ENCODE measurements around the gene SH3BGRL. TPM values are rescaled to one million over a fixed set of nuclear protein-coding genes. Genes with fewer than 3 reads are reported as not detected.
"Not testable (repeated sequence)": the region's sequence is repeated elsewhere in the genome, so short reads cannot be mapped to it uniquely, and the experiment has no call there.

SH3BGRL gene
- total RNA-seq, 6 donors from 2014 or later = 51.4 to 155 (median 127) TPM

GRCh38 chrX:81336455-81337152 lies 134.7 kb downstream of the SH3BGRL start:
- H3K9me3 ChIP-seq = no peaks in the 10 kb centered on the region
- WGBS, 2 donors = 0 to 79% methylated on average over 1 to 4 of the region's 4 CpGs
- TF ChIP-seq POLR2A (IDR thresholded peaks at IDR 0.05) (no peak), EP300 (IDR thresholded peaks at IDR 0.05) (no peak), POLR2AphosphoS5 (IDR thresholded peaks at IDR 0.05) (no peak)
- TF ChIP-seq, protein P1, sequence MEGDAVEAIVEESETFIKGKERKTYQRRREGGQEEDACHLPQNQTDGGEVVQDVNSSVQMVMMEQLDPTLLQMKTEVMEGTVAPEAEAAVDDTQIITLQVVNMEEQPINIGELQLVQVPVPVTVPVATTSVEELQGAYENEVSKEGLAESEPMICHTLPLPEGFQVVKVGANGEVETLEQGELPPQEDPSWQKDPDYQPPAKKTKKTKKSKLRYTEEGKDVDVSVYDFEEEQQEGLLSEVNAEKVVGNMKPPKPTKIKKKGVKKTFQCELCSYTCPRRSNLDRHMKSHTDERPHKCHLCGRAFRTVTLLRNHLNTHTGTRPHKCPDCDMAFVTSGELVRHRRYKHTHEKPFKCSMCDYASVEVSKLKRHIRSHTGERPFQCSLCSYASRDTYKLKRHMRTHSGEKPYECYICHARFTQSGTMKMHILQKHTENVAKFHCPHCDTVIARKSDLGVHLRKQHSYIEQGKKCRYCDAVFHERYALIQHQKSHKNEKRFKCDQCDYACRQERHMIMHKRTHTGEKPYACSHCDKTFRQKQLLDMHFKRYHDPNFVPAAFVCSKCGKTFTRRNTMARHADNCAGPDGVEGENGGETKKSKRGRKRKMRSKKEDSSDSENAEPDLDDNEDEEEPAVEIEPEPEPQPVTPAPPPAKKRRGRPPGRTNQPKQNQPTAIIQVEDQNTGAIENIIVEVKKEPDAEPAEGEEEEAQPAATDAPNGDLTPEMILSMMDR (IDR thresholded peaks at IDR 0.05) = no peak

DNA sequence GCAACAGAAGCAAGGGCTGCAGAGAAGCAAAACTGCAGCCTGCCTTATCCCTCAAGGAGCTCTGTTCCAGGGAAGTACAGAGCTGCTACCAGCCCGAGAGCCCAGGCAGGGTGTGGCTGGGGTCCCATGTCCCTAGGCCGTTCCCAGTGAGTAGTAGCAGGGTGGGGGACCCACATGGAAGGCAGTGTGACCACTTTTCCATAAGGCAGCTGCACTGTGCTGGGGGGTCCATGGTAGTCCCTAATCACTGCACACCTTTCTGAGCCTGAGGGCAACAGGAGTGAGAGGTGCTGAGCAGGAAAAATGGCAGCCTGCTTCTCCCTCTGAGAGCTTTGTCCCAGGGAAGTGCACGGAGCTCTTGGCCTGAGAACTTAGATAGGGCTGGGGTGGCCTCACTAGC lies 135.9 kb downstream of the SH3BGRL start:
- DNase-seq = no peak
- WGBS, 2 donors = 87% methylated on average over 3 of the region's 3 CpGs; no CpG with 5 or more reads in 1 of the 2 donors
- H3K4me3 ChIP-seq = no peak overlapping the region
- no peaks in the 10 kb centered on the region for H3K4me1 ChIP-seq
- H3K27me3 ChIP-seq = no peaks in the 10 kb centered on the region
- TF ChIP-seq, protein P1 (IDR thresholded peaks at IDR 0.05) = no peak
- no peak for TF ChIP-seq POLR2AphosphoS5 (IDR thresholded peaks at IDR 0.05)
- TF ChIP-seq POLR2A (IDR thresholded peaks at IDR 0.05) = no peak
- no peak for TF ChIP-seq EP300 (IDR thresholded peaks at IDR 0.05)
- H3K36me3 ChIP-seq = no peaks in the 10 kb centered on the region
- peak in 1 of 2 donors; percentile 53 for ATAC-seq (ENCODE audit: low FRiP score in 2 of 2)
- H3K9me3 ChIP-seq = no peaks in the 10 kb centered on the region
- no peak overlapping the region for H3K27ac ChIP-seq

More at GRCh38 chrX:81336455-81337152, 134.7 kb downstream of the SH3BGRL start:
- no peak for ATAC-seq (ENCODE audit: low FRiP score in 2 of 2)
- Histone ChIP-seq H3K4me3 (no peak overlapping the region), H3K36me3 (no peaks in the 10 kb centered on the region), H3K27me3 (no peaks in the 10 kb centered on the region), H3K27ac (no peak overlapping the region), H3K4me1 (no peaks in the 10 kb centered on the region)
- DNase-seq = no peak

DNA sequence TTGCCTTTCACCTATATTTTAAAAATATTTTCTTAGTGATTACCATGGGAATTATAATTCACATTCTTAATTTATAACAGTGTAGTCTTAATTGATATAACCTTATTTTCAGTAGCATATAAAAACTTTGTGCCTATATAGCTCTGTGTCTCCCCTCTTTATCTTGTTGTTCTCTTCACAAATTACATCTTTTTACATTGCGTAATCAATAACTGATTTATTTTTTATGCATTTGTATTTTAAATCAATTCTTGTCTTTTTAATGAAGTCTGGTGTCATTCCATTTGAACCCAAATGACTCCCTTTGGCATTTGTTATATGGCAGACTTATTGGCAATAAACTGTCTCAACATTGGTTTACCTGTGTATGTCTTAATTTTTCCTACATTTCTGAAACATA lies 137.0 kb downstream of the SH3BGRL start:
- H3K4me1 ChIP-seq = no peaks in the 10 kb centered on the region
- DNase-seq = no peak

DNA sequence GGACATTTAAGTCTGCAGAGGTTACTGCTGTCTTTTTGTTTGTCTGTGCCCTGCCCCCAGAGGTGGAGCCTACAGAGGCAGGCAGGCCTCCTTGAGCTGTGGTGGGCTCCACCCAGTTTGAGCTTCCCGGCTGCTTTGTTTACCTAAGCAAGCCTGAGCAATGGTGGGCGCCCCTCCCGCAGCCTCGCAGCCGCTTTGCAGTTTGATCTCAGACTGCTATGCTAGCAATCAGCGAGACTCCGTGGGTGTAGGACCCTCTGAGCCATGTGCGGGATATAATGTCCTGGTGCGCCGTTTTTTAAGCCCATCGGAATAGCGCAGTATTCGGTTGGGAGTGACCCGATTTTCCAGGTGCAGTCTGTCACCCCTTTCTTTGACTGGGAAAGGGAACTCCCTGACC lies 143.4 kb downstream of the SH3BGRL start:
- H3K9me3 ChIP-seq; H3K27me3 ChIP-seq; H3K27ac ChIP-seq; H3K4me3 ChIP-seq; ATAC-seq (ENCODE audit: low FRiP score in 2 of 2); H3K36me3 ChIP-seq; H3K4me1 ChIP-seq: not testable (repeated sequence)
- DNase-seq = peak in 1 of 2 donors; percentile 13
- WGBS, 2 donors = 90% methylated on average over 14 of the region's 14 CpGs; no CpG with 5 or more reads in 1 of the 2 donors

More for the DNA sequence above, 137.0 kb downstream of the SH3BGRL start:
- TF ChIP-seq EP300 (IDR thresholded peaks at IDR 0.05) (no peak), POLR2A (IDR thresholded peaks at IDR 0.05) (no peak), POLR2AphosphoS5 (IDR thresholded peaks at IDR 0.05) (no peak)
- TF ChIP-seq, protein P1 (IDR thresholded peaks at IDR 0.05) = no peak
- Histone ChIP-seq H3K36me3 (no peaks in the 10 kb centered on the region), H3K27me3 (no peaks in the 10 kb centered on the region), H3K9me3 (no peaks in the 10 kb centered on the region), H3K27ac (no peak overlapping the region), H3K4me3 (no peak overlapping the region)
- ATAC-seq (ENCODE audit: low FRiP score in 2 of 2) = no peak
- 95% methylated on average over 1 of the region's 1 CpG for WGBS, 2 donors

Other genes with a start within 250 kb of the SH3BGRL start
- 1 to 10 TPM in 5 of 6 donors, not detected in 1; 2.2 to 8.9 (median 5.8) TPM for gene HMGN5, start 189 bp upstream of the SH3BGRL start, total RNA-seq

Measured in upper lobe of left lung (tissue), 6 donors.